ENCODE data around the gene ELOVL7.
"Not testable (repeated sequence)": the region's sequence is repeated elsewhere in the genome, so short reads cannot be mapped to it uniquely, and the experiment has no call there.

ELOVL7 gene

GRCh38 chr5:60829490-60830266, 14.4 kb downstream of the ELOVL7 start:
- FAIRE-seq, result no peak

GRCh38 chr5:60827201-60827600, 16.9 kb downstream of the ELOVL7 start:
- no peak for FAIRE-seq

DNA sequence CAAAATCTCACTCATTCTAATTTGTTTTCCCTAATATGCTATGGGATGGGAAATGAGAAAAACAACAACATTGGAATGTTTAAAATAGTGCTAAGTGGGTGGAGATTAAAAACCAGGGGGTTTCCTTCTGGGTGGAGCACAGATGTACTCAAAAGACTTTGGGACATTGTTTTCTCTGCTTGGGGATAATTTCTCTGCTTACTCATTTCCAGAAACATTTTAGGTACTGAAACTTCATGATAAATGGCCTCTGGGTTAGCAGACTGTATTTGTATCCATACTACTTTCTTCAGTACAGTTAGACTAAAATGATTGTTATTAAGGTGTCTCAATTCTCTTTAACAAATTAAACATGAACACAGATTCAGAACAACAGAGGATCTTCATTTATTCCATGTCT, 17.4 kb downstream of the ELOVL7 start:
- no peak for FAIRE-seq

GRCh38 chr5:60823574-60823973, 20.5 kb downstream of the ELOVL7 start:
- FAIRE-seq, result no peak

- no peak for FAIRE-seq
These were observed 21.8 kb downstream of the ELOVL7 start for GRCh38 chr5:60822285-60822556.

DNA sequence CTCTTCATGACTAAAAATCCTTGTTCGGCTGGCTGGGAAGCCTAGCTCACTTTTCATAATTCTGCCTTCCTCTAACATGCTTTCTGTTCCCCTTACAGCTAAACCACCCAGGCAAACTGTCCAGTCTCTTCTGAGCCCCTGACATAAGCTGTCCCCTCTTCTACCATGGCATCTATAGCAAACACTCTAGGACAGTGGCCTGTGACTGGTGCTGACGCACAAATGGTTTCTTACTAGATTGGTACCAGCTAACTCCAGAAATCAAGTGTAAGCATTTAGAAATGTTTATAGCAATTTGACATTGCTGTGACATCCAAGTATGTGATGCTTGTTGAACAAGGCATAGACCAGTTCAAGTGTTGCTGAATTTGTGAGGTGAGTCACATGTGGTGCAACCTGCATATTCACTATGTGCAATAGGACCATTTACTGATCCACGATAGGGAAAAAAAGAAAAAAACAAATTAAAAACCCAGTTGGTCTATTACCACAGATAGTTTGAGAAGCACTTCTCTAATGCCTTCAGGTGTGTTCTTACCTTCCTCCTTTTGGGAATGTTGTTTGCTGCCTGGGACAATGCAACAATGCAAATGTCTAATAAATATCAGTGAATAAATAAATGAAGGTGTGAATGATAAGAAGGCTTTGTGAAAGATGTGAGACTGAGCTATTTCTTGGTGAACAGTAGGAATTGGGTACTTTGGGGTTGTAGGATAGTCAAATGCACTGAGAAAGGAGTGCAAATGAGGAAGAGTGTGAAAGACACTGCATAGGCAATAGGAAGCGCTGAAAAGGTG, 22.4 kb downstream of the ELOVL7 start:
- FAIRE-seq, result no peak

DNA sequence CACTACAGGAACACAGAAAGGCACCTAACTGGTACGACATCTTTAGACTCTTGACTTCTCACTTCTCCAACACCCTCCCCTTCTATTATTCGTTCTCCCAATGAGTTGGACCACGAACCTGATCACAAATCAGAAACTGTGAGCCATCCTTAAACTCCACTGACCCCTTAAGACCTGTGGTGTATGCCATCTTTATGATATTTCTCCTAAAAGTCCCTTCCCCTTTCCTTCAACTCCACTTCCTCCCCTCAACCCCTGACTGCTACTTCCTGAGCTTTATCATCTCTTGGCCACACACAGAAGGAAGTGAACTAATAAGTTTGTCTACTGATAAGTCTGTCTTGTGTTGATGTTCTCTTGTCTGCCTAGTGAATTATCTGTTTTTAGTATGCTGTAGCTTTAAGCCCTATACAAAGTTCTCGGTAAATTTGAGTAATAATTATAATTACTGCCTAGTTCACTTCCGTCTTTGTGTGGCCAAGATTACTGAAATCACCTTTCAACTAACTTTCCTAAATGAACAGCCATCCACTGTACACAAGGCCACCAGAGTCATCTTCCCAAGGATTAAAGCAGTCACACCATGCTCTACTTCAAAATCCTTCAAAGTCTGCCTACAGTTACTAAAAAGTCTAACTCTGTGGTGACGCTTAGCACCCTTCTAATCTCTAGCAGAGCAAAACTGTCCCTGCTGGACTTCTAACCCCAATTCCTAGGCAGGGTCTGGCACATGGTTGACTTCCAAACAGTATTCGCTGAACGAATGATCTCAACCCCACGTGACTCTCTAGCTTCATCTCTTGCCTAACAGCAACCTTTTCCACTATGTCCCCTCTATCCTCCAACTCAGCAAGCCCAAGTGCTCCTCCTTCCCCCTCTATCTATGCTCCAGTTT, 23.2 kb downstream of the ELOVL7 start:
- FAIRE-seq, result no peak

- FAIRE-seq, result not testable (repeated sequence)
These were observed 27.9 kb downstream of the ELOVL7 start for GRCh38 chr5:60816138-60816537.

GRCh38 chr5:60814498-60814897, 29.6 kb downstream of the ELOVL7 start:
- no peak for FAIRE-seq

GRCh38 chr5:60812426-60812825, 31.6 kb downstream of the ELOVL7 start:
- FAIRE-seq, result no peak

- FAIRE-seq, result no peak
These were observed 33.0 kb downstream of the ELOVL7 start for GRCh38 chr5:60811105-60811504.

- no peak for FAIRE-seq
These were observed 33.5 kb downstream of the ELOVL7 start for GRCh38 chr5:60810438-60811085.

GRCh38 chr5:60809891-60810425, 34.1 kb downstream of the ELOVL7 start:
- FAIRE-seq, result no peak

DNA sequence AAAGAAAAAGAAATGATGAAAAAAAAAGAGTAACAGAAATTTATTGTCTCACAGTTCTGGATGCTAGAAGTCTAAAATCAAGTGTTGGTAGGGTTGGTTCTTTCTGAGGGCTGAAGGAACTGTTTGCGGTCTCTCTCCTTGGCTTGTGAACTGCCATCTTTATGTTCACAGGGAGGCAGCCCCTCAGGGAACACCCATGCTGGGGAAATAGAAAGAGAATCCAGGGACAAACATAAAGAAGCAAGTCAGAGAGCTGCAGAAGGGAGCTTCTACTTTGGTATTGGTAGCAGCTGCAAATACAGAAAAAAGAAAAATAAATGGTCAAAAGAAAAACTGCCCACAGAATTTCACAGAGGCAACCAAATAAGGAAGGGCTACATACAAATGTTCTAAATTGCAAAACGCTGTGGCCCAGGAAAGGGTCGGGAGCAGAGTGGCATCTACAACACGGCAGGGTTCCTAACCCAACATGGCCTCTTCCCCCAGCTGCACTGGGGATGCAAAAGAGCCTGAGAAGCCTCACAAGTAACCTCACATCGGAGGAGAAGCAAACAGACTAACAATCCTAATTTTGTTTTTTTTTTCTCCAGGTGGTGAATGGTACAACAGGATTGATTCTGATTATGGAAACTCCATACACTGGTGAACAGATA, 37.4 kb downstream of the ELOVL7 start:
- FAIRE-seq, result no peak

- FAIRE-seq, result no peak
These were observed 38.6 kb downstream of the ELOVL7 start for GRCh38 chr5:60805463-60805862.

DNA sequence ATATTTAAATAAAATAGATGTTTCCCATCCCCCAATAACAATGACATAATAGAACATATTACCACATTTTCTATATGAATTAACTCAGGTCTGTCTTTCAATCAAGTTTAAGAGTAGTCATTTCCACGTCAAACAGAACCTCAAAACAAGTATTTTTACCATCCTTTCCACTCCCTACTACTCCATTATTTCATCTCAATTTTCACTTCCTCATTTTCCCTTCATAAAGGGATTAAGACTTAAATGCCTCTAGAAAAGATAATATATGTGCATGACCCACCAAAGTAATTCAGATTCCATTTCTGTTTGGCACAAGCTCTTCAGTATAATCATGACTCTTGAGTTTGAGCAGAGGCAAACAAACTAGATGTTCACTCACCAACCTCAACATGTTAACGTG, 40.4 kb downstream of the ELOVL7 start:
- FAIRE-seq, result no peak

GRCh38 chr5:60802986-60803385, 41.1 kb downstream of the ELOVL7 start:
- FAIRE-seq, result no peak

DNA sequence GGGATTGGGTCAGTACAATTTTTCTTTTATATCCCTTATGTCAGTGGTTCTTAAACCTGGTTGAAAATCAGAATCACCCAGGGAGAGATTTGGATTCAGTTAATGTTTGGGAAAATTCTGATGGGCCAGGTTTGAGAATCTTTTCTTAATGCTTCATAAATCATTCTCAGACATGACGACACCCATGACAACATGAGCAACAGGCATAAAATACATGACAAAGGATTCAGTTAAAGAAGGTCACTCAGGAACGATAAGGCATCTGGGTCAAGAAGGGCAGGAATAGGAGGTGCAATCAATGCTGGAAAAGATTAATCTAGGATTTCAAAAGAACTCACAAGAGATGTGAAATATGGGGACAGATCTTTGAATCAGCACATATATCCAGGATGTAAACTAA, 41.8 kb downstream of the ELOVL7 start:
- FAIRE-seq, result no peak

GRCh38 chr5:60797482-60798153, 46.5 kb downstream of the ELOVL7 start:
- FAIRE-seq, result no peak

GRCh38 chr5:60795424-60795950, 48.6 kb downstream of the ELOVL7 start:
- FAIRE-seq, result not testable (repeated sequence)

- FAIRE-seq, result no peak
These were observed 49.4 kb downstream of the ELOVL7 start for GRCh38 chr5:60794691-60795090.
